A549 treated with GW870086 at 1 μM for 4 hours (cell line): Measurements from ENCODE around the gene ABHD16A. TPM values are rescaled to one million over a fixed set of nuclear protein-coding genes. Genes with fewer than 3 reads are reported as not detected.

Experiments used
- total RNA-seq: library from RNA; stranded (reverse); fragments of 200-300 nt; extraction: Qiagen RNA extraction; gene quantifications from 5 replicates; pipeline ENCODE4 v1.2.3, GENCODE V29; 2022; ENCODE audit warnings: low read depth

ABHD16A gene
- 12.8 to 19.4 TPM (median 18.7 TPM) in 5 replicates for total RNA-seq

DNA sequence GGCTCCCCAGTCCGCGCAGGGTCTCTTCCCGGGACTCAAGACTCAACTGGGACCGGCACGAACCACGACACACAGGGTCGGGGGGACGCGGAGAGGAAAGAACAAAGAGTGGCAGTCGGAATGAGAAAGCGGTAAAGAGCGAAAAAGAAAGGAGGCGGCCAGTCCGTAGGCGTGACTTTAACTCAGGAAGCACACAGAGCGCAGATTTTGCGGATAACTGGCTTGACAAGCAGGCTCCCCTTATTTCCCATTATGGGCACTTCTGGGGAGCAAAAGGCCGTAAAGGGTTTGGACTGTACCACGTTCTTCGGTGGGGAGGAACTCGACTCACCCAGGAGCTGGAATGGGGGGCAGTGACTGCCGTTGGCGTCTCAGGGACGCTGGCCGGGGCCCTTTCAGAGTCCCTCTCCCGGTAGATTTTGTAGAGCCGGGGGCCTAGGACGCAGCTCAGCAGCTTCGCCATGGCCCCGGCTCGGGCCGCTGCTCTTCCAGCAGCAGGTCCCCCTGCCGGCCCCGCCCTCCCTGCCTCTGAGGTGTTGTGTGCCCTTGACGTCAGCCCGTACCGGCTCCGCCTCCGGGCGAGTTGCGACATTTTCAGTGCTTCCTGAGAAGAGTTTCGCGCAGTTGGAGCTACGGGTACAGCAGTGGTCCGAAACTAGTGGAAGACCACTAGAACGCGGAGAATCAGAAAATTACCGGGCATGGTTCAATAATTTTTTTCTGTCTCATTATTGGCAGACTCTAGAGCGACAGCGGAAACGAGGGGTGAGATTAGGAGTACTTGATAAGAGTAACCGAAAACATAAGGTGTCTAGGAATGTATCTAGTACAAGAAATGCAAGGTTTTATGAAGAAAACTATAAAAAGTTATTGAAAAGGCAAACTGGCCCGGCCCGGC, at the start of gene ABHD16A:
Gene ABHD16A (minus strand): TSS at position 506 of the 898 bp plus-strand sequence. CDS start 43 bp downstream, at position 463.

DNA sequence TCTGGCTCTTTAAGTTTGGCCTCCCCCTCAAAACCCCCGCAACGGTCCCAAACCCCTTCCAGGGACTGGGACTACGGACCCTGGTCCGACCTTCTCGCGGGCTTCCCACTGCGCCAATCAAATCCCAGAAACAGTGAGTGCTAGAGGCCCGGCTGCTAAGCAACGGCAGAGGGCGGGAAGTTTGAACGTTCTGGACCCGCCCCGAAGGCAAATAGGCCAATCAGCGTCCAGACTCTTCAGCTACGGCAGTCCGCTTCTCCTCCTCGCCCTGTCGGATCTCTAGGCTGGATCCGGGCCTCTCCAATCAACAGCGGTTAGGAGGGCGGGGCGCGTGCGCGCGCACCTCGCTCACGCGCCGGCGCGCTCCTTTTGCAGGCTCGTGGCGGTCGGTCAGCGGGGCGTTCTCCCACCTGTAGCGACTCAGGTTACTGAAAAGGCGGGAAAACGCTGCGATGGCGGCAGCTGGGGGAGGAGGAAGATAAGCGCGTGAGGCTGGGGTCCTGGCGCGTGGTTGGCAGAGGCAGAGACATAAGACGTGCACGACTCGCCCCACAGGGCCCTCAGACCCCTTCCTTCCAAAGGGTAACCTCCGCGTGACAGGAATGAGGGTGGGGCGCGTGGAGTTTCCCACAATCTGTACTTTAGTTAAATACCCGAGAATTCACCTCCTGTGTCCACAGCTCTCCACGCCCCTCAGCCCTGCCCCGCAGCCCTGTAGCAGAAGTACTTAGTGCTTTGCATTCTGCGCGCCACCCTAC, 36.7 kb upstream of the ABHD16A start, which contains the start of gene MSH5:
Gene MSH5 (plus strand): TSS at position 367 of the 758 bp plus-strand sequence. CDS start 462 bp downstream, outside the sequence.

DNA sequence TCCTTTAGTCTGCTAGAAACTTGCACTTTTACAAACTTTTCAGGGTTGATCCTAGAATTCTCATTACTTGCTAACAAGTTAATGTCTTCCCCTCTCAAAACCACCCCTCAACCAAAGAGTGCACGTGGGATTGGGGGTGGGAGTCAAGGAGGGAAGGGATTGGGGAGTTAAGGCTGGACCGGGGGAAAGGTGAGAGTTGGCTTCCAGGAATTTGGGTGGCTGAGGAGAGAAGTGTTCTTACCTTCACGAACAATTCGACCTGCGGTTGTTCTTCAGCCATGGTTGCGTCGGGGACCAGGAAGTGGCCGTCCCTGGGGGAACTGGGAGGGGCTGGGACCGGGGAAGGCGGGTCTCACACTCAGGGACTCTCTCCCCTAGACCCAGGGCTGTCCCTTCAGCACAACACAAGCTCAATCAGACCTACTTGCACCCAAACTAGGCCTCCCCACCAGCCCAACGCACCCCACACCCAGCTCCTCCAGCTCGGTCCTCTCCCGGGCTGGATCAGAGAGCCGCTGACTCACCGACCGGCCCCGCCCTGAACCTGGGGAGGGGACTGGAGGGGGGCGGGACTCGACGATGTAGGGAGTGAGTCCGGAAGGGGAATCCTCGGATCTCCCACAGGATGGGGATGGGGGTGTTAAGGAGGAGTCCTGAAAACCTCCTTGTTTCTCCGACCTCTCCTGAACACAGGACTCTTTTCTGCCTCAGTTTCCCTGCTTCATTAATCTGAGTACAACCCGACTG, 33.1 kb upstream of the ABHD16A start, which contains the start of gene CLIC1:
Gene CLIC1 (minus strand): TSS at position 510 of the 747 bp plus-strand sequence. CDS start 230 bp downstream, at position 280.

DNA sequence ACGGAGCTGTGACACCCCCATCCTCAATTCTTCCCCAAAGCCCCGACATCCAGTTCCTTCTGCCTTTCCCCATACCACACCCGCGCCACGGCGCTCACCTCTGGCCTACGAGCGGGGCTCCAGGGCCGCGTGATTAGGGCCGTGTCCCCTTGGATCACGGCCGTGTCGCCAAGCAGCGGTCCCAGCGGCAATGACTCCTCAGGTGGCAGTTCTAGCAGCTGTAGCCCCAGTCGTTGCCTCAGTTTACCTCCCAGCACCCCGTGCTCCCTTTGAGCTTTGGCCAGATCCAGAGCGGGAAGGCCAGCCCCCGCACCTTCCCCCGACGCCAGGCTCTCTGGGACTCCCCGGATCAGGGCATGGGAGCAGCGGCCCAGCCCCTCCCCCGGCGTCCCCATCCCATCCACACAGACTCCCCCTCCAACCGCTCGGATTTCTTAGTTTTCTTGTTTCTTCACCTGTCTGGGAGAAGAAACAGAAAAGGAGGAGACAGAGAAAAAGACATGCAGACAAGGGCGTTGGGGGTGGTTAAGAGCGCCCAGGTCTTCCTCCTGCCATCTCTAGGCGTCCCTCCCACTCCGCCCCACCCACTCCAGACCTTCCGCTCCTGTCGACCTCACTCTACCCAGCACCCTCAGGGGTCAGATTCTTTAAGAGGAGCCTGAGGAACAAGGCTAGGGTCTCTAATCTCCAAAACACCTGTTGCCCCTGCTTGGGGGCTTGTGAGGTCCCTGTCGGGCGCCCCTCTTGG, 25.8 kb upstream of the ABHD16A start, which contains the start of gene DDAH2:
Gene DDAH2 (minus strand): TSS at position 533 of the 748 bp plus-strand sequence. CDS start 138 bp downstream, at position 395.

DNA sequence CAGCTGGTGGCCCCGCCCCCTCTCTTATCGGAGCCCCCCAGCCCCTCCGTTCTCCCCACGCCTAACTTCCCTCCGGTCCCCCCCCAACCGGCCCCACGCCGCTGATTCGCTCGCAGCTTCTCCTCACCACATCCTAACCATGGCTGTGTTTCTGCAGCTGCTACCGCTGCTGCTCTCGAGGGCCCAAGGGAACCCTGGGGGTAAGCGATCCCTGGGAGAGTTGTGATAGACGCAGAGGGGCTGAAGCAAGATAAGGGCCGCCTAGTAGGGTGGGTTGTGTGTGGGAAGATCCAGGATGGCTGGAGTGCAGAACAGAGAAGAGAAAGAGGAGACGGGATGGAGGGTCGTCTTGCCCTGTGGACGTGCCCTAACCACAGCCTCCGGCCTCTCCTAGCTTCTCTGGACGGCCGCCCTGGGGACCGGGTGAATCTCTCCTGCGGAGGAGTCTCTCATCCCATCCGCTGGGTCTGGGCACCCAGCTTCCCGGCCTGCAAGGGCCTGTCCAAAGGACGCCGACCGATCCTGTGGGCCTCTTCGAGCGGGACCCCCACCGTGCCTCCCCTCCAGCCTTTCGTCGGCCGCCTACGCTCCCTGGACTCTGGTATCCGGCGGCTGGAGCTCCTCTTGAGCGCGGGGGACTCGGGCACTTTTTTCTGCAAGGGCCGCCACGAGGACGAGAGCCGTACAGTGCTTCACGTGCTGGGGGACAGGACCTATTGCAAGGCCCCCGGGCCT, 20.3 kb upstream of the ABHD16A start, which contains the start of gene MPIG6B:
Gene MPIG6B (plus strand): TSS at position 129 of the 735 bp plus-strand sequence. CDS start 11 bp downstream, at position 140.

DNA sequence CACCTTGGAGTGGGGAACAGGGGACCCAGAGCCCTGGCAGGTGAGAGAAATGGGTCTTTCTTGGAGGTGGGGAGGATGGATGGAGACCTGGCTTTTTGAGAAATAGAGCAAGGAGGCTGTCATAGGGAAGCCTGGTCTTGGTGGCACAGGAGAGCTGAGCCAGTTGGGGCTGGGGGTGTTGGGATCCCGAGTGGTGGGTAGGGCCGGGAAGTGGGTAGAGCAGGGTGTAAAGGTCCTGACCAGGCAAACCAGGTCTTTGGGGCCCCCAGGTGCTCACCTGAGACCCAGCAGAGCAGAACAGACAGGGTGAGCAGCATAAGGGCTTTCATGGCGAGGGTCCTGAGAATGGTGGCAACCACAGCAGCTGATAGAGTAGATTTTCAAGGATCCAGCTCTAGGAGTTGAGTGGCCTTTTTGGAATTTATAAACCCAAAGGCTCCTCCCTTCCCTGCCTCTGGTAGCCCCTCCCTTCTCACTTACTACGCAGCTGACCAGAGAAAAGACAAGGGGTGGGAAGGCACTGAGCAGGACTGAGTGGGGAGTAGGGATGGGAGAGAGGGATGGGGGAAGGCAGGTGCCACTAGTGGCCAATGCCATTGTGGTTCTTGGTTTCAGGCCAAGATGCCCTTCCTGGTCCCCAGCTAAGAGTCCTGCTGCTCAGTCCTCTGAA, 18.4 kb upstream of the ABHD16A start, which contains the start of gene LY6G6C:
Gene LY6G6C (minus strand): TSS at position 396 of the 670 bp plus-strand sequence. CDS start 67 bp downstream, at position 329.

DNA sequence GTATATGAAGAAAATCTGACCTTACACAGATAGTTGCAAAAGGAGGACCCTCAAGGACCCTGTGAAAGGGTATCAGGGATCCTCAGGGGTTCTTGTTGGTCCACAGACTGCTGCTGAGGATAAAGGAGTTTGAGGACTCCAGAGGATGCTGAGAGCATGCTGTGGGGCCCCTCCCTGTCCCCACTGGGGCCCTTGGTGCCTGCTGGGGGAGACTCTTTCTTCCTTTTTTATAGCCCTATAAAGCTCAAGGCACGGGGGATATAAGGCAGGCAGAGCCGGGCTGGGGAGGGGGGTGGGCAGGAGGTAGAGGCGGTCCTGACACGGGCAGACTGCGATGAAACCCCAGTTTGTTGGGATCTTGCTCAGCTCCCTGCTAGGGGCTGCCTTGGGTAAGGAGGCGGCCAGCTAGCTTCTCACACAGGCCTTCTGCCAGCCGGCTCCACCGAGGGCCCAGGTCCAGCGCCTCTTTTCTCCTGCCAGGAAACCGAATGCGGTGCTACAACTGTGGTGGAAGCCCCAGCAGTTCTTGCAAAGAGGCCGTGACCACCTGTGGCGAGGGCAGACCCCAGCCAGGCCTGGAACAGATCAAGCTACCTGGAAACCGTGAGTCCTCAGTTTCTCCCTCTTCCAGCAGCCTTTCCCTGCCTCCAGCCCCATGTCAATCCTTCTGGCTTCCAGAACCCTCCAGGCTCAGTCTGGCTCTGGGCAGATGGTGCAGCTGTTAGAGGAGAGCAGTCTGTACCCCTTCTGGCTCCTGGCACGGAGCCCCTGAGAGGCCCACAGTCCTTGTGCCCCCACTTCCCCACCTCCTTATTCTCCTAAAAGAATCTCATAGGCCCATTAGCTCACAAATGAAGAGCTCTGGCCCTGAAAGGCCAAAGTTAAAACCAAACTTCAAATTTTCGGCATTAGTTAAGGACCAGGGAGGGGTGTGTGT, 12.2 kb upstream of the ABHD16A start, which contains the start of gene LY6G6D:
Gene LY6G6D (plus strand): TSS at position 327 of the 937 bp plus-strand sequence. CDS start 8 bp downstream, at position 335.

DNA sequence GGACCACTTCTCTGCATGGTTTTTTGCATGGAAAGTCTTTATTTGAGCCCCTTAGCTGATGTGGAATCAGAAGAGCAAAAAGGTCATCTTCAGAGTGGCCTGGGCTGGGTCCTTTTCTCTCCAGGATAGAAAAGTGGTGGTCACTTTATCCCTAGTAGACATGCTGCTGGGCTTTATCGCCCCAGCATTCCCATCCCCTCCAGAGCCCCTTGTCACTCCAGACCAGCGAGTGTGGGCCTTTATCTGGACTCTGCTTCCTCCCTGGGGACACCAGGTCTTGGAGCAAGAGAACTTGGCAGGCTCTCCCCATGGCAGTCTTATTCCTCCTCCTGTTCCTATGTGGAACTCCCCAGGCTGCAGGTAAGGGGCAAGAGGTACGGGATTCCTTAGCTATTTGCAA, 3.5 kb upstream of the ABHD16A start, which contains the start of gene LY6G6F:
Gene LY6G6F (plus strand): TSS at position 268 of the 400 bp plus-strand sequence. CDS start 41 bp downstream, at position 309.

DNA sequence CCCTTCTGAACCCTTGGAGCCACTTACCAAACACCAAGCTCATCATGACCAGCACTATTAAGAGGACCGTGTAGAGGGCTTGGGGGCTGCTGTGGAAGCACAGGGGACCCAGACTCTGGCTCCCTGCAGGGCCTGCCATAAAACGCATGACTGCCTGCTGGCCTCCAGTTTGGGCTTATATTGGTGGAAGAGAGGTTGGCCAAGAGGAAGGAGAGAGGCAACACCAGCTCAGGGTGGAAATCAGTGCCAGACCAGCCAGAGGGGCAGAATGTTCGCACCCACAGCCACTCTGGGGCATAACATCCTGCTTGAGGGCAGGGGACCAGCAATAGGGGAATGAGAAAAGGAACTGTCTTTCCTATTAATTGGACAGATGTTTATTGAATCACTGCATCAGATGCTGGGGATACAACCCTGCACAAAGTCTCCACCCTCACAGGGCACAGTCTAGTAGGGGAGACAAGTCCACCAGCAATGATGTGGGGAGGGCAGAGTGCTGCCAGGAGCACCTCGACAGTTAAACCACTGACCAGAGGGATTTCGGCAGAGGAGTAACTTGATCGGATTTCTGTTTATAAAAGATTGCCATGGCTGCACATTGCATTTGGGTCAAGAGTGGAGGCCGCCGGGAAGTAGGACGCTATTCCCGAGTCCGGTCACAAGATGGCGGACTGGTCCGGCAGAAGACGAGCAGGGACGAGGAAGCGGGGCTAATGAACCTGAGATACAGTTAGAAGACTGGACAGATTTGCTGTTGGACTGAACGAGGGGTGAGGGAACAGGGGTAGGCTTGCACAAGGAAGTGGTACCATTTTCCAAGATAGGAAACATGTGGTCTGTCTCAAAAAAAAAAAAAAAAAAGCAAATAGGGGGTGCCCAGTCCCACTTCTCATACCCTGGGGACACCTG, 22.6 kb downstream of the ABHD16A start, which contains the start of gene LY6G5C:
Gene LY6G5C (minus strand): TSS at position 842 of the 909 bp plus-strand sequence. CDS start 694 bp downstream, at position 148.

DNA sequence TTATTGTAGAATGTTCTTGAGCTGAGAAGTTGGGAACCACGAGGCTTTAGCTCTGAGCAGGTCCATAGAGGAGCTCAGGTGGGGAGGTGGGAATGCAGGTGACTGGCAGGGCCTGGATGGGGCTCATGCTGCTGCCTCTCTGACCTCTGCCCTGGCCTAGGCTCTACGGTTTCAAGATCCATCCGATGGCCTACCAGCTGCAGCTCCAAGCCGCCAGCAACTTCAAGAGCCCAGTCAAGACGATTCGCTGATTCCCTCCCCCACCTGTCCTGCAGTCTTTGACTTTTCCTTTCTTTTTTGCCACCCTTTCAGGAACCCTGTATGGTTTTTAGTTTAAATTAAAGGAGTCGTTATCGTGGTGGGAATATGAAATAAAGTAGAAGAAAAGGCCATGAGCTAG, 33.4 kb downstream of the ABHD16A start, which contains the start of gene LY6G5B:
Gene LY6G5B (plus strand): TSS at position 301 of the 400 bp plus-strand sequence. CDS start 975 bp downstream, outside the sequence.

DNA sequence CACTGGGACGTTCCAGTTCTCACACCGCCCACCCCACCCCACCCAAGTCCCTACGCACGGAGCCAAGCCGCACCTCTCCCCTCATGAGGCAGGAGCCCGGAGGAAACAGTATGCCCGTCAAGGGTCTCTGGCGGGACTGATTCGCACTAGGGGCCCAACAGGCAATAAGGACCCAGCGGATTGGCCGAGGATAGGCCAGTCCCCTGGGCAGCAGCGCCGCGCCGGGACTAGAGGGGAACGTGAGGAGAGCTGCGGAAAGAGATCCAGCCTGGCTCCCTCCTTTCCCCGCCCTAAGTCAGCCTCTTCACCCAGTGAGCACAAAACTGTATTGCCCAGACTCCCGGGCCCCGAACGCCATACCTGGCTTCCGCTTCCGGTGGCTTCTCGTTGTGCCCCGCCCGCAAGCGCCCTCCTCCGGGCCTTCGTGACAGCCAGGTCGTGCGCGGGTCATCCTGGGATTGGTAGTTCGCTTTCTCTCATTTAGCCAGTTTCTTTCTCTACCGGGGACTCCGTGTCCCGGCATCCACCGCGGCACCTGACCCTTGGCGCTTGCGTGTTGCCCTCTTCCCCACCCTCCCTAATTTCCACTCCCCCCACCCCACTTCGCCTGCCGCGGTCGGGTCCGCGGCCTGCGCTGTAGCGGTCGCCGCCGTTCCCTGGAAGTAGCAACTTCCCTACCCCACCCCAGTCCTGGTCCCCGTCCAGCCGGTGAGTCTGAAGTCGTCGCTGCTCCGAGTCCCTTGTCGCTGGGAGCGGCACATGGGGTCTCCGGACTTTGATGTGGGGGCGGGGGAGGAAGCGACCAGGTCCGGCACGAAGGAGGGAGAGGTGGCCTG, 37.4 kb downstream of the ABHD16A start, which contains the start of gene CSNK2B:
Gene CSNK2B (plus strand): TSS at position 580 of the 836 bp plus-strand sequence. CDS start 752 bp downstream, outside the sequence.

DNA sequence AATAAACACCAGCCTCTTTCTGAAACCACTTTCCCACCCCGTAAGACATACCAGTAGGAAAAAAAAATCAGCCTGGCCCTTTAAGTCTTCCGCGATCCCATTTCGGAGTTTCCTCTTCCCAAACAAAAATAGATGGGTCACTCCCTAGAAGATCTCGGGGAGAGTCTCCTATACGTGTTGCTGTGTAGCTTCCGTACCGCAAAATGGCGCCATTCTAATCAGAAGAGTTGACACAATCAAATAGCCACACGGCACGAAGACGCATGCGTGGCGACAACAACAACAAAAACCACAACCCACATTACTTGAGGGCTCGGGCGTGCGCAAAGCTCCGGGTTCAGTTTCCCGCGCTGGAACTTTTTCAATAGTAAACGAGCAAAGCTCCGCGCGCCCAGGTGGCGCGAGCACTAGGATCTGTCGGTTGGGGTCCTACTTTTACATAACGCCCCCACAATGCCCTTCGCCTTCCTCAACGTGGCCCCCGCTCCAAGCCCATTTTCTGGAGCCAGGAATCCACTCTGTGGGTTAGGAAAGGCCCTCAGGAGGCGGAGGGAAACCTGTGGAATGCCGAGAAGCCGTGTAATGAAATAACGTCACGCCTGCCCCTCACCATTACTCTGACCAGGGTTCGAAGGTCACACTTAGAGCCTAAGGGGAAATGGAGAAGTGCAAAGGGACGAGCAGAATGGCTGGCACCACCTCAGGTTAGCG, 38.2 kb downstream of the ABHD16A start, which contains the start of gene GPANK1:
Gene GPANK1 (minus strand): TSS at position 208 of the 711 bp plus-strand sequence. CDS start 519 bp downstream, outside the sequence.

DNA sequence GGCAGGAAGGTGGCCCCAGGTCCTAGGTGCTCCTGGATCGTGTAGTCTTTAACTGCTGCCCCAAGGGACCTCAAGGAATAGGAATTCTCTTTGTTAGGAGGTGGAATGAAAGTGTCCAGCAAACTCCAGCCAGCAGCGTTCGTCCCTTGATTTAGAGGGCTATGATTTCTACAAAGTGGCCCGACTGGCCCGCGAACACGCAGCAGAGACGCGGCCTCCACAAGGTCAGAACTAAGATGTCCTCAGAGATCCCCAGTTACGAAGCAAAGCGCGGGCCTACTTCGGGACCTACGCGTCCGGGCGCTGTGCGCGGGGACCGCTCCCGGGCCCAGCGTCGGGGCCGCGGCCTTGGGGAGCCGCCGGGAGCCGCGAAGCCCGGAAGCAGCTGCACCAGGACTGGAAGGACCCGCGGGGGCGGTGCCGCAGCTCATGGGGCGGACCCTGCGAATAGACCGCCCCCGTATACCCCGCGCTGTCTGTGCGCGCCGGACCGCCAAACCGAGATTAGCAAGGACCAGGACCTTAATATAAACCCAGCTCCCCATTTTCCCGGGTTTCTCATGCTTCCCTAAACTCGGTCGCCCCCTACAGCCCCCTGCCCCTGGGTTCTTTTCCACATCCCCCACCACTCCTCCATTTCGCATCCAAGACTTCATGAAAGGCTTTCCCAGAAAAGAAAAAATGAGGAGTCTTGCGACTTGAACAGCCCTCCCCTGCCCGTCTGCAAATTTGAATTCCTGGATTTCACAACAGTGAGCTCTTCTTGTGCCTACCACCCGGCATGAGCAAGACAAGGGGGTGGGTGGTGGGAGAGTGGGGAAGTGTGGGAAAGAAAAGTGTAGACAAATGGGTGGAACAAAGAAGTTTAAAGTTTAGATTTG, 42.5 kb downstream of the ABHD16A start, which contains the start of gene C6orf47:
Gene C6orf47 (minus strand): TSS at position 398 of the 881 bp plus-strand sequence. CDS start 831 bp downstream, outside the sequence.

